GM13977 (cell line): ENCODE results near the gene CD55.

Experiments
- DNase-seq: peaks from one replicate; pipeline ENCODE4 v3.0.0; 2012; ENCODE audit warnings: low spot score
- CTCF ChIP-seq: IDR thresholded peaks from 2 replicates; pipeline ENCODE4 v1.5.1; 2012; ENCODE audit warnings: mild to moderate bottlenecking, control low read depth; ENCODE audit not compliant: insufficient read depth; ENCODE audit errors: extremely low read depth, missing control alignments
- in situ Hi-C: fragments of 300-500 bp; cut with MboI; formaldehyde crosslinking; loops from one replicate; pipeline ENCODE4 v1.12.0; 2022; ENCODE audit warnings: low sequenced_read_pairs, low pct_unique_long_range_greater_than_20kb, mixed read lengths, inconsistent platforms; ENCODE audit not compliant: unreplicated experiment

The CD55 gene

GRCh38 chr1:207323425-207324225 is 2.1 kb downstream of the CD55 start:
- DNase-seq: no peak
- no peak for TF ChIP-seq CTCF
- in situ Hi-C loops: no loop called here

GRCh38 chr1:207328004-207328403 is 6.5 kb downstream of the CD55 start:
- no peak for TF ChIP-seq CTCF
- in situ Hi-C loops: no loop called here
- no peak for DNase-seq

- in situ Hi-C loops: no loop called here
- DNase-seq: no peak
- no peak for TF ChIP-seq CTCF
Measured at GRCh38 chr1:207328908-207329440, 7.5 kb downstream of the CD55 start.

- no peak for DNase-seq
- in situ Hi-C loops: no loop called here
- TF ChIP-seq CTCF: no peak
Measured at GRCh38 chr1:207329469-207329868, 8.0 kb downstream of the CD55 start.

- TF ChIP-seq CTCF: no peak
- no peak for DNase-seq
- in situ Hi-C loops: no loop called here
Measured at GRCh38 chr1:207330011-207330710, 8.7 kb downstream of the CD55 start.

- TF ChIP-seq CTCF: no peak
- in situ Hi-C loops: no loop called here
Measured at GRCh38 chr1:207331354-207332313, 10.2 kb downstream of the CD55 start.

More at GRCh38 chr1:207331354-207332313, 10.2 kb downstream of the CD55 start:
- DNase-seq: no peak
